ENCODE measurements around the gene SULF2.

Gene SULF2

GRCh38 chr20:47667531-47668312 lies 117.6 kb downstream of the SULF2 start:
- ChIA-PET POLR2A (ENCODE audit: low non-redundant PET) (no interaction called here), CTCF (interaction anchor here (0.5 to 1.0 kb wide), 3 partner anchors 11 to 375 kb away, joined by 3 to 6 read pairs (median 3); no protein-coding TSS in a partner anchor)
- H3K27ac ChIP-seq = peak overlapping the region; percentile 89
- no peak for DNase-seq (ENCODE audit: low spot score)
- TF ChIP-seq CTCF (conservative IDR thresholded peaks at IDR 0.05; ENCODE audit: low read depth) = no peak

DNA sequence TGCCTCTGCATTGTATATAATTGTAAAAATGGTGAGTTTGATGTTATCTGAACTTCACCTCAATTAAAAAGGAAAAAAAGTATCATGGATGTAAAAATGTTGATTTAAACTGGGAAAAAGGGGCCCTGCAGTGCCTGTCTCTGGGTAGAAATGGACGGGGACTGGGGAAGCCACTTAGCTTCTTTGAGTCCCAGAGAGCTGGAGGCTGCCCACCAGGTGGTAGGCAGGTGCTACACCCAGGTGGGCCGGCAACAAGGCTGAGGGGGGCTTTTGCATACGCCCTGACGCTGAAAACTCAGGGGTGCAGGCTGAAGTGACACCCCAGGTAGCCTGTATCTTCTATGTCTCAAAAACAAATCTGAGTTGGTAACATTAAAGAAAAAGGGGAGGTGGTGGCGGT lies 118.2 kb downstream of the SULF2 start:
- ChIA-PET CTCF (interaction anchor here (1.0 kb wide), 1 partner anchor 11 kb away, joined by 6 read pairs; no protein-coding TSS in a partner anchor), POLR2A (ENCODE audit: low non-redundant PET) (no interaction called here)
- peak overlapping the region; percentile 89 for H3K27ac ChIP-seq
- DNase-seq (ENCODE audit: low spot score) = no peak
- TF ChIP-seq CTCF (conservative IDR thresholded peaks at IDR 0.05; ENCODE audit: low read depth) = no peak

- no peak for TF ChIP-seq CTCF (conservative IDR thresholded peaks at IDR 0.05; ENCODE audit: low read depth)
- POLR2A ChIA-PET (ENCODE audit: low non-redundant PET) = no interaction called here
- CTCF ChIA-PET = interaction anchor here (0.5 to 4.6 kb wide), 2 partner anchors 541 to 955 kb away, joined by 3 to 41 read pairs; no protein-coding TSS in a partner anchor
- no peak for DNase-seq (ENCODE audit: low spot score)
- peak overlapping the region; percentile 89 for H3K27ac ChIP-seq
These were observed 119.0 kb downstream of the SULF2 start for GRCh38 chr20:47666304-47666703.

DNA sequence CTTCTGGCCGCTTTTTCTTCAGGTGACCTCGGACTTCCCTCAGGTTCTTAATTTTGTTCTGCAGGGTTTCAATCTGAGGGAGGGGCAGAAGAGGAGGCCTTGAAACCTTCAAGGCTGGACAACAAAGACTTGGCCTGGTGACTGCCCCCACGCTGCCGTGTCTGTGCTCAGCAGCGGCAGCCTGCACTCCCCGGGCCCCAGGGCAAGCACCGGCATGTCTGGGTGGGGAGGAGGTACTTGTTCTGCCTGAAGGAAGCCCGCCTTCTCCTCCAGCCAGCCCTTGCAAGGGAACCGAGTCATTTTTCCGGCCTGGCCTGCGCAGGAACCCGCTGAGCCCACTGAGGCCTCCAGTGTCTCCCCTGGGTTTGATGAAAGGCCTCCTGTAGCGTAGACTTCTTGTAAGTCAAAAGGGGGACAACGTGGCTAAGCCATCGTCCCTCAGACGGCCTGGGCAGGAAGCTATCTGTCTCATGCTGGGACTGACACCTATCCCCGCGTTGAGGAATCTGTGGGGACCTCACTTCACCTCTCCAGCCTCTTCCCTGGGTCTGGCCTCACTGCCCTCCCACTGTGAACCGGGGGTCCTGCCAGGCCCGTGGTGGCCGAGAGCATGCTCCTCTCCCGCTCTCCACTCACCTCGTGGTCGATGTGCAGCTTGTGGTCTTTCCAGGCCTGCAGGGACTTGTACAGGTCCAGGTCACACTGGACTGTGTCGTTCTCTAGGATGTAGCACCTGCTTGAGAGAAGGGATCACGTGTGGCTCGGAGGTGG lies 119.9 kb downstream of the SULF2 start:
- peak overlapping the region; percentile 89 for H3K27ac ChIP-seq
- peak; percentile 96 for DNase-seq (ENCODE audit: low spot score)
- ChIA-PET CTCF (interaction anchor here (1.4 to 4.6 kb wide), 3 partner anchors 15 to 956 kb away, joined by 9 to 41 read pairs (median 11); no protein-coding TSS in a partner anchor), POLR2A (ENCODE audit: low non-redundant PET) (no interaction called here)
- TF ChIP-seq CTCF (conservative IDR thresholded peaks at IDR 0.05; ENCODE audit: low read depth) = no peak

GRCh38 chr20:47664744-47665143 lies 120.5 kb downstream of the SULF2 start:
- peak overlapping the region; percentile 89 for H3K27ac ChIP-seq
- ChIA-PET POLR2A (ENCODE audit: low non-redundant PET) (no interaction called here), CTCF (interaction anchor here (0.8 to 4.6 kb wide), 7 partner anchors 15 to 957 kb away, joined by 3 to 41 read pairs (median 9); no protein-coding TSS in a partner anchor)
- no peak for DNase-seq (ENCODE audit: low spot score)
- TF ChIP-seq CTCF (conservative IDR thresholded peaks at IDR 0.05; ENCODE audit: low read depth) = no peak

- H3K27ac ChIP-seq = peak overlapping the region; percentile 89
- TF ChIP-seq CTCF (conservative IDR thresholded peaks at IDR 0.05; ENCODE audit: low read depth) = peak; percentile 75
- ChIA-PET CTCF (interaction anchor here (0.5 to 4.6 kb wide), 28 partner anchors 8 to 1257 kb away, joined by 3 to 41 read pairs (median 4); no protein-coding TSS in a partner anchor), POLR2A (ENCODE audit: low non-redundant PET) (no interaction called here)
- DNase-seq (ENCODE audit: low spot score) = peak; percentile 34
These were observed 121.2 kb downstream of the SULF2 start for GRCh38 chr20:47664068-47664437.
